PC-9 (cell line): ENCODE data around the gene ARMC9. TPM values are rescaled to one million over a fixed set of nuclear protein-coding genes. Genes with fewer than 3 reads are reported as not detected.

Source experiments
- BruUV-seq: library from RNA; stranded (reverse); fragments of 400-500 nt; replicated peaks from 2 replicates; lab custom pipeline; 2021; lab: Mats Ljungman, UMichigan
- CTCF ChIA-PET: fragments of 300-600 bp; sonication (Branson Sonifier 250); formaldehyde crosslinking; loops from one replicate; lab custom pipeline; 2022; ENCODE audit warnings: antibody characterized with exemption; lab: Charles Lee
- POLR2A ChIA-PET: fragments of 300-600 bp; sonication (Branson Sonifier 250); formaldehyde crosslinking; loops from one replicate; lab custom pipeline; 2022; ENCODE audit warnings: antibody characterized with exemption; ENCODE audit not compliant: unreplicated experiment; lab: Charles Lee
- DNase-seq, 2 experiments: peaks; one replicate each; pipeline versions ENCODE4 v3.0.0 to v3.0.0-alpha.2; 2015 to 2022; ENCODE audit warnings: mixed read lengths in 1 of 2
- H2AFZ ChIP-seq: fragments of 200-600 bp; sonication (generic); 2 replicates; pipeline ENCODE4 v1.8.1; 2017; ENCODE audit warnings: antibody characterized with exemption
- H3F3A ChIP-seq: fragments of 200-600 bp; sonication (generic); 2 replicates; pipeline ENCODE4 v1.8.1; 2017; ENCODE audit warnings: antibody characterized with exemption, mild to moderate bottlenecking, low read depth; ENCODE audit not compliant: insufficient read depth
- H3K27ac ChIP-seq: fragments of 200-600 bp; sonication (generic); 2 replicates; pipeline ENCODE4 v1.6.1; 2016; ENCODE audit warnings: mixed run types
- H3K27me3 ChIP-seq: fragments of 200-600 bp; sonication (generic); 2 replicates; pipeline ENCODE4 v1.6.1; 2016; ENCODE audit warnings: low read depth, mixed run types; ENCODE audit not compliant: insufficient read depth
- H3K36me3 ChIP-seq: fragments of 200-600 bp; sonication (generic); 2 replicates; pipeline ENCODE4 v1.6.1; 2016; ENCODE audit warnings: low read depth, mixed run types
- H3K4me1 ChIP-seq: fragments of 200-600 bp; sonication (generic); replicated peaks from 2 replicates; pipeline ENCODE4 v1.6.1; 2016; ENCODE audit warnings: mixed run types; ENCODE audit not compliant: insufficient read depth
- H3K4me2 ChIP-seq: fragments of 200-600 bp; sonication (generic); 2 replicates; pipeline ENCODE4 v1.6.1; 2017; ENCODE audit warnings: mixed run types
- H3K4me3 ChIP-seq: fragments of 200-600 bp; sonication (generic); 2 replicates; pipeline ENCODE4 v1.6.1; 2016; ENCODE audit warnings: mixed run types
- H3K79me2 ChIP-seq: fragments of 200-600 bp; sonication (generic); 2 replicates; pipeline ENCODE4 v1.6.1; 2017; ENCODE audit warnings: low read depth, mixed run types
- H3K9me2 ChIP-seq: fragments of 200-600 bp; sonication (generic); 2 replicates; pipeline ENCODE4 v1.8.1; 2017; ENCODE audit warnings: mild to moderate bottlenecking; ENCODE audit not compliant: insufficient read depth
- H3K9me3 ChIP-seq: fragments of 200-600 bp; sonication (generic); 2 replicates; pipeline ENCODE4 v1.8.1; 2016; ENCODE audit warnings: low read depth; ENCODE audit not compliant: insufficient read depth
- H4K20me1 ChIP-seq: fragments of 200-600 bp; sonication (generic); 2 replicates; pipeline ENCODE4 v1.8.1; 2017; ENCODE audit not compliant: insufficient read depth
- EZH2 ChIP-seq: fragments of 200-600 bp; sonication (generic); IDR thresholded peaks from 2 replicates; pipeline ENCODE4 v1.8.0; 2017; ENCODE audit warnings: antibody characterized with exemption, low read depth
- intact Hi-C: fragments of 100-400 bp; cut with micrococcal nuclease; formaldehyde crosslinking; loops from one replicate; pipeline ENCODE4 v1.10.0; 2022; ENCODE audit not compliant: unreplicated experiment
- total RNA-seq: library from RNA; stranded (reverse); gene quantifications from 2 replicates; pipeline ENCODE4 v1.2.3, GENCODE V29; 2021
- TF ChIP-seq, protein P1 (sequence below): fragments of 200-600 bp; sonication (generic); conservative IDR thresholded peaks from 2 replicates; pipeline ENCODE4 v1.6.1; 2017; ENCODE audit warnings: mixed run types, antibody characterized with exemption, mild to moderate bottlenecking, moderate library complexity

The ARMC9 gene
- total RNA-seq, 1 experiment from 2014 or later, result 23.4 TPM

DNA sequence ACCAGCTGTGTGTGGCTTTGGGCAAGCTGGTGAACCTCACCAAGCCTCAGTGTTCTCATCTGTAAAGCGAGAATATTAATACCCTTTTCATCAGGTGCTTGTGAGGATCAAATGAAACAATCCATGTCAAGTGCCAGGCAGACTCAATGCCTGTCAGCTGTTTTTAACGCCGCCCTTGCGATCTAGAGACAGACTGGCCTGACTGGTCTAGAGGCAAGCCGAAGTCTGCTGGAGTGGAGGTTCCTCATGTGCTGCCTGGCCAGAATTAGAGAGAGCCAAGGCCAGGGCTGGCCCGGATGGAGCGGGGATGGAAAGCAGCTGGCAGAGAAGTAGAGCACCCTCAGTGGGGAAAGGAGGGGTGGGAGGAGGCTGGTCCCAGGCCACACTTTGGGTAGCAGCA is 122.6 kb downstream of the ARMC9 start:
- ChIA-PET POLR2A (no interaction called here), CTCF (no interaction called here)
- H3F3A ChIP-seq, result no peaks in the 10 kb centered on the region
- H3K4me1 ChIP-seq, result no peaks in the 10 kb centered on the region
- no peaks in the 10 kb centered on the region for H4K20me1 ChIP-seq
- no TSS peak for BruUV-seq
- TF ChIP-seq, protein P1, sequence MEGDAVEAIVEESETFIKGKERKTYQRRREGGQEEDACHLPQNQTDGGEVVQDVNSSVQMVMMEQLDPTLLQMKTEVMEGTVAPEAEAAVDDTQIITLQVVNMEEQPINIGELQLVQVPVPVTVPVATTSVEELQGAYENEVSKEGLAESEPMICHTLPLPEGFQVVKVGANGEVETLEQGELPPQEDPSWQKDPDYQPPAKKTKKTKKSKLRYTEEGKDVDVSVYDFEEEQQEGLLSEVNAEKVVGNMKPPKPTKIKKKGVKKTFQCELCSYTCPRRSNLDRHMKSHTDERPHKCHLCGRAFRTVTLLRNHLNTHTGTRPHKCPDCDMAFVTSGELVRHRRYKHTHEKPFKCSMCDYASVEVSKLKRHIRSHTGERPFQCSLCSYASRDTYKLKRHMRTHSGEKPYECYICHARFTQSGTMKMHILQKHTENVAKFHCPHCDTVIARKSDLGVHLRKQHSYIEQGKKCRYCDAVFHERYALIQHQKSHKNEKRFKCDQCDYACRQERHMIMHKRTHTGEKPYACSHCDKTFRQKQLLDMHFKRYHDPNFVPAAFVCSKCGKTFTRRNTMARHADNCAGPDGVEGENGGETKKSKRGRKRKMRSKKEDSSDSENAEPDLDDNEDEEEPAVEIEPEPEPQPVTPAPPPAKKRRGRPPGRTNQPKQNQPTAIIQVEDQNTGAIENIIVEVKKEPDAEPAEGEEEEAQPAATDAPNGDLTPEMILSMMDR, result no peak
- no peak for TF ChIP-seq EZH2
- no peaks in the 10 kb centered on the region for H3K36me3 ChIP-seq
- H3K79me2 ChIP-seq, result no peaks in the 10 kb centered on the region
- H3K9me3 ChIP-seq, result no peaks in the 10 kb centered on the region
- H3K9me2 ChIP-seq, result no peaks in the 10 kb centered on the region
- DNase-seq, result no peak
- intact Hi-C loops, result no loop called here
- no peak overlapping the region for H2AFZ ChIP-seq
- no peak overlapping the region for H3K4me2 ChIP-seq
- H3K27me3 ChIP-seq, result no peaks in the 10 kb centered on the region
- no peak overlapping the region for H3K4me3 ChIP-seq
- H3K27ac ChIP-seq, result no peak overlapping the region

DNA sequence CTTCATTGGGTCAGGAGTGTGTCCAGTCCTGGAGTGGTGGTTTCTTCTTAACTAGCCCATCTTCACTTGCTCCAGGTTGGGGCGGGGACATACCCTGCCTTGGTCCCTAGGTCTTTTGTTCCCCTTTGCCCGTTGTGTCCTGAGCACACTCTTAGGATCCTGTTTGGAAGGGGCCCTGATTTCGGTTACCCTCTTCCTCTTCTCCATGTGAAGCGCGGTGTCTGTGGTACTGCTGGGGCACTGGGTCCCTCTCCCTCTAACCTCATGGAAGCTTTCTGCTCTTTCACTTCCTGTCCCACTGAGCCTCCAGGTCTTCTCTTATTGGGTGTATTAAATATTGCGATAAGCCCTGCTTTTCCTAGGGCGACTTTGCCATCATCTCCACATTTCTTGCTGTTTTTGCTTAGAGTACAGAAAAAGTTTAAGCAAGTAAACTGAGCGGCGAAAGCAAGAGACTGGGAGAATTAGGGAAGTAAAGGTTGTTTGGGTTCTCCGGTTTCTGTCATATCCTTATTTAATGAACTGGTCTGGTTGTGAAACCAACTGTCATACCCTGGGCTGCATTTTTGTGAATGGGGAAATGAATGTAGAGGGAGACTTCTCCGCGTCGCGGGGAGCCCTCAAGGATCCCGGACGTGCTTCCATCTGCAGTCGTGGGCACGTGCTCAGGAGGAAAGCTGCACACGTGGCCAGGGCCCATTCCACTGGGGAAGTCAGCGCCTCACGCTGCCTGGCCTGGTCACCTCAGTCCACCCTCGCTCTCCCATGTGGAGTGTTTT is 123.3 kb downstream of the ARMC9 start:
- POLR2A ChIA-PET, result no interaction called here

DNA sequence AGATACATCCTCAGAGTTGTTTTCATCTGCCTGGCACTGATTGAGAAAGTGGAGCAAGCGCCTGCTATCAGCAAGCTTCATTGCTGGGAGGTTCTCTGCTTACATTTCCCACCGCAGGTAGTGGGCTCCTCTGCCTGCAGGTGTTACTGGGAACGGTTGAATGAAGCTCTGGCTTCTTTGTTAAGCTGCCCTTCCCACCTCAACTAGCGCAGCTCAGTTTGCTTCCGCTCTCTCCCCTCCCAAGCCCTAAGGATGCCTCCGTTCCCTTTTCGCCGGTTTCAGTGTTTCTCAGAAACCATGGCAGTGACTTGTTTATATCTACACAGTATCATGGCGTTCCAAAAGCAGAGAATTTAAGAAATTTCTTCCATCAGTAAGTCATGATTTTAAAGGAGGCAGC is 124.9 kb downstream of the ARMC9 start:
- intact Hi-C loops, result no loop called here
- TF ChIP-seq, protein P1, result no peak
- TF ChIP-seq EZH2, result no peak
- Histone ChIP-seq H4K20me1 (no peaks in the 10 kb centered on the region), H3K36me3 (no peaks in the 10 kb centered on the region), H3K9me3 (no peaks in the 10 kb centered on the region), H3K27ac (no peak overlapping the region), H3K4me3 (no peak overlapping the region), H3K4me2 (no peak overlapping the region), H3K4me1 (no peaks in the 10 kb centered on the region), H3K9me2 (no peaks in the 10 kb centered on the region), H3K27me3 (no peaks in the 10 kb centered on the region), H3K79me2 (no peaks in the 10 kb centered on the region), H2AFZ (no peak overlapping the region), H3F3A (no peaks in the 10 kb centered on the region)
- no TSS peak for BruUV-seq
- ChIA-PET POLR2A (no interaction called here), CTCF (interaction anchor here (0.6 kb wide), 1 partner anchor 9 kb away, joined by 7 read pairs; no protein-coding TSS in a partner anchor)
- DNase-seq, result no peak

More for the DNA sequence above, 123.3 kb downstream of the ARMC9 start:
- H3K27me3 ChIP-seq, result no peaks in the 10 kb centered on the region
- no peak for TF ChIP-seq EZH2
- TF ChIP-seq, protein P1, result no peak
- BruUV-seq, result no TSS peak
- CTCF ChIA-PET, result no interaction called here
- H3K4me2 ChIP-seq, result no peak overlapping the region
- no peaks in the 10 kb centered on the region for H3K36me3 ChIP-seq
- no peaks in the 10 kb centered on the region for H4K20me1 ChIP-seq
- intact Hi-C loops, result no loop called here
- no peaks in the 10 kb centered on the region for H3K9me3 ChIP-seq
- no peaks in the 10 kb centered on the region for H3K79me2 ChIP-seq
- no peak overlapping the region for H2AFZ ChIP-seq
- no peak overlapping the region for H3K4me3 ChIP-seq
- no peaks in the 10 kb centered on the region for H3K9me2 ChIP-seq
- no peaks in the 10 kb centered on the region for H3F3A ChIP-seq
- no peaks in the 10 kb centered on the region for H3K4me1 ChIP-seq
- no peak for DNase-seq
- H3K27ac ChIP-seq, result no peak overlapping the region
